ENCODE data around the gene FARS2.

GRCh38 chr6:5318617-5319272 lies 57.4 kb downstream of the FARS2 start:
- TF ChIP-seq POLR2A (IDR thresholded peaks at IDR 0.05; ENCODE audit: low read depth, low read length): no peak
- no peak for TF ChIP-seq CTCF (IDR thresholded peaks at IDR 0.05; ENCODE audit: extremely low read depth in 1 of 2, insufficient read depth in 1 of 2, low read depth in 1 of 2, low read length in 2 of 2)
- TF ChIP-seq POLR2AphosphoS5 (IDR thresholded peaks at IDR 0.05; ENCODE audit: insufficient read depth, low read depth, low read length): no peak
- no peak for TF ChIP-seq EZH2 (IDR thresholded peaks at IDR 0.05; ENCODE audit: borderline replicate concordance, low read depth, low read length, severe bottlenecking)
- no peak for TF ChIP-seq FOS (IDR thresholded peaks at IDR 0.05; ENCODE audit: borderline replicate concordance, insufficient read depth, low read length)
- no peak for TF ChIP-seq MAX (IDR thresholded peaks at IDR 0.05; ENCODE audit: insufficient read depth, insufficient read length)
- TF ChIP-seq JUN (IDR thresholded peaks at IDR 0.05; ENCODE audit: borderline replicate concordance, insufficient read depth, insufficient read length, low read depth): no peak
- no peak for TF ChIP-seq MYC (IDR thresholded peaks at IDR 0.05; ENCODE audit: low read depth, low read length)
- no peak for TF ChIP-seq GATA2 (IDR thresholded peaks at IDR 0.05; ENCODE audit: insufficient read depth, insufficient read length, low read depth, low read length)
